IMR-90 (cell line): ENCODE results near the gene TOP3B. TPM values are rescaled to one million over a fixed set of nuclear protein-coding genes. Genes with fewer than 3 reads are reported as not detected.

Experiments used
- ATAC-seq: fragments of 200-7000 bp; cut with Tn5 transposase; 2 replicates; pipeline ENCODE4 v1.9.1; 2020; ENCODE audit warnings: low read depth, mild to moderate bottlenecking, moderate library complexity
- BruUV-seq: library from RNA; stranded (reverse); fragments of 400-500 nt; replicated peaks from 2 replicates; lab custom pipeline; 2021; lab: Mats Ljungman, UMichigan
- CTCF ChIA-PET: fragments of 300-600 bp; formaldehyde crosslinking; extraction: SDS; loops from one replicate; lab custom pipeline; 2021; ENCODE audit warnings: antibody characterized with exemption; lab: Yijun Ruan, JAX
- POLR2A ChIA-PET: fragments of 300-600 bp; sonication (Branson Sonifier 250); formaldehyde crosslinking; loops from one replicate; lab custom pipeline; 2022; ENCODE audit warnings: antibody characterized with exemption; ENCODE audit not compliant: unreplicated experiment; lab: Charles Lee
- DNase-seq: peaks from one replicate; pipeline ENCODE4 v3.0.0; 2013
- H2AFZ ChIP-seq: replicated peaks from 2 replicates; pipeline ENCODE3; 2013; ENCODE audit warnings: low read length, mild to moderate bottlenecking; ENCODE audit not compliant: poor library complexity
- H2AK5ac ChIP-seq: 2 replicates; pipeline ENCODE4 v1.6.1; 2013; ENCODE audit warnings: low read depth, low read length, inconsistent platforms
- H2AK9ac ChIP-seq: replicated peaks from 2 replicates; pipeline ENCODE3; 2013; ENCODE audit warnings: mild to moderate bottlenecking, low read depth, low read length, moderate library complexity; ENCODE audit not compliant: poor library complexity
- H2BK120ac ChIP-seq: 2 replicates; pipeline ENCODE4 v1.6.1; 2013; ENCODE audit warnings: low read depth, low read length, inconsistent platforms
- H2BK15ac ChIP-seq: 3 replicates; pipeline ENCODE4 v1.6.1; 2013; ENCODE audit warnings: low read depth, low read length, inconsistent platforms
- H2BK20ac ChIP-seq: 2 replicates; pipeline ENCODE4 v1.6.1; 2013; ENCODE audit warnings: low read depth, mild to moderate bottlenecking, inconsistent platforms, low read length, moderate library complexity
- H2BK5ac ChIP-seq: 2 replicates; pipeline ENCODE4 v1.6.1; 2013; ENCODE audit warnings: mild to moderate bottlenecking, low read depth, low read length, inconsistent platforms; ENCODE audit not compliant: poor library complexity, severe bottlenecking
- H3K14ac ChIP-seq: replicated peaks from 2 replicates; pipeline ENCODE4 v1.6.1; 2013; ENCODE audit warnings: low read depth, low read length, inconsistent platforms
- H3K18ac ChIP-seq: 2 replicates; pipeline ENCODE4 v1.6.1; 2013; ENCODE audit warnings: low read depth, low read length, control low read depth
- H3K23ac ChIP-seq: 2 replicates; pipeline ENCODE4 v1.6.1; 2013; ENCODE audit warnings: low read depth, low read length, inconsistent platforms
- H3K27ac ChIP-seq: 2 replicates; pipeline ENCODE4 v1.5.1; 2013; ENCODE audit warnings: mild to moderate bottlenecking, control low read depth, low read length; ENCODE audit not compliant: insufficient read depth
- H3K27me3 ChIP-seq: 2 replicates; pipeline ENCODE4 v1.6.1; 2013; ENCODE audit warnings: low read length; ENCODE audit not compliant: control insufficient read depth, insufficient read depth
- H3K36me3 ChIP-seq: 2 replicates; pipeline ENCODE4 v1.6.1; 2013; ENCODE audit warnings: low read length, mixed read lengths; ENCODE audit not compliant: control insufficient read depth, insufficient read depth
- H3K4ac ChIP-seq: 2 replicates; pipeline ENCODE4 v1.6.1; 2013; ENCODE audit warnings: low read depth, low read length, inconsistent platforms
- H3K4me1 ChIP-seq: 2 replicates; pipeline ENCODE4 v1.6.1; 2013; ENCODE audit warnings: low read length, mixed read lengths; ENCODE audit not compliant: control insufficient read depth, insufficient read depth
- H3K4me2 ChIP-seq: 2 replicates; pipeline ENCODE4 v1.6.1; 2013; ENCODE audit warnings: low read depth, mild to moderate bottlenecking, control low read depth, low read length, moderate library complexity
- H3K4me3 ChIP-seq: 2 replicates; pipeline ENCODE4 v1.5.1; 2013; ENCODE audit warnings: low read depth, mild to moderate bottlenecking, control low read depth, low read length, moderate library complexity; ENCODE audit not compliant: insufficient read depth
- H3K56ac ChIP-seq: 2 replicates; pipeline ENCODE4 v1.6.1; 2013; ENCODE audit warnings: low read length, inconsistent platforms; ENCODE audit not compliant: insufficient read depth; ENCODE audit errors: extremely low read depth
- H3K79me1 ChIP-seq, 2 experiments: 2 replicates each; pipeline ENCODE4 v1.6.1; 2013; ENCODE audit warnings: low read length in 2 of 2, inconsistent platforms in 1 of 2, low read depth in 1 of 2
- H3K9ac ChIP-seq: 2 replicates; pipeline ENCODE4 v1.6.1; 2013; ENCODE audit warnings: low read depth, low read length, control low read depth
- H3K9me1 ChIP-seq: 2 replicates; pipeline ENCODE4 v1.6.1; 2013; ENCODE audit warnings: low read length, inconsistent platforms; ENCODE audit not compliant: insufficient read depth
- H3K9me3 ChIP-seq: 2 replicates; pipeline ENCODE4 v1.6.1; 2013; ENCODE audit warnings: low read length; ENCODE audit not compliant: control insufficient read depth, insufficient read depth
- H4K20me1 ChIP-seq: 2 replicates; pipeline ENCODE4 v1.6.1; 2013; ENCODE audit warnings: low read length, inconsistent platforms; ENCODE audit not compliant: insufficient read depth
- H4K5ac ChIP-seq: 2 replicates; pipeline ENCODE4 v1.6.1; 2013; ENCODE audit warnings: mild to moderate bottlenecking, low read depth, low read length, control low read depth
- H4K8ac ChIP-seq, 2 experiments: 2 replicates each; pipeline ENCODE4 v1.6.1; 2013; ENCODE audit warnings: low read depth in 2 of 2, low read length in 2 of 2, control low read depth in 1 of 2, inconsistent platforms in 1 of 2
- H4K91ac ChIP-seq: 2 replicates; pipeline ENCODE4 v1.6.1; 2013; ENCODE audit warnings: low read depth, low read length, inconsistent platforms; ENCODE audit not compliant: insufficient read depth
- BHLHE40 ChIP-seq: fragments of 150-350 bp; IDR thresholded peaks from 2 replicates; pipeline ENCODE4 v1.6.1; 2016; ENCODE audit warnings: mild to moderate bottlenecking, low read depth, low read length
- CEBPB ChIP-seq: IDR thresholded peaks from 2 replicates; pipeline ENCODE4 v1.6.1; 2012; ENCODE audit warnings: low read depth, low read length, improper control_type of control experiment
- CHD1 ChIP-seq: IDR thresholded peaks from 2 replicates; pipeline ENCODE4 v1.6.1; 2012; ENCODE audit warnings: low read depth, low read length, improper control_type of control experiment
- CTCF ChIP-seq: conservative IDR thresholded peaks from 2 replicates; pipeline ENCODE4 v1.5.1; 2012; ENCODE audit warnings: mild to moderate bottlenecking, low read depth, low read length, improper control_type of control experiment
- ELK1 ChIP-seq: fragments of 150-350 bp; IDR thresholded peaks from 2 replicates; pipeline ENCODE4 v1.6.1; 2016; ENCODE audit warnings: low read depth, mild to moderate bottlenecking, low read length, moderate library complexity, borderline replicate concordance
- FOS ChIP-seq: fragments of 150-350 bp; IDR thresholded peaks from 2 replicates; pipeline ENCODE4 v1.6.1; 2016; ENCODE audit warnings: low read depth, low read length
- MAFK ChIP-seq: IDR thresholded peaks from 2 replicates; pipeline ENCODE4 v1.6.1; 2012; ENCODE audit warnings: low read depth, low read length, improper control_type of control experiment
- MAZ ChIP-seq: IDR thresholded peaks from 2 replicates; pipeline ENCODE4 v1.6.1; 2012; ENCODE audit warnings: low read depth, mild to moderate bottlenecking, low read length, improper control_type of control experiment, moderate library complexity, borderline replicate concordance
- MXI1 ChIP-seq: IDR thresholded peaks from 2 replicates; pipeline ENCODE4 v1.6.1; 2012; ENCODE audit warnings: low read depth, mild to moderate bottlenecking, low read length, moderate library complexity, borderline replicate concordance
- NFE2L2 ChIP-seq: fragments of 150-350 bp; IDR thresholded peaks from 2 replicates; pipeline ENCODE4 v1.6.1; 2016; ENCODE audit warnings: low read depth, mild to moderate bottlenecking, low read length
- POLR2A ChIP-seq: IDR thresholded peaks from 2 replicates; pipeline ENCODE4 v1.6.1; 2012; ENCODE audit warnings: mild to moderate bottlenecking, low read depth, low read length
- RAD21 ChIP-seq: IDR thresholded peaks from 2 replicates; pipeline ENCODE4 v1.6.1; 2012; ENCODE audit warnings: low read length, improper control_type of control experiment
- RCOR1 ChIP-seq: IDR thresholded peaks from 2 replicates; pipeline ENCODE4 v1.6.1; 2012; ENCODE audit warnings: mild to moderate bottlenecking, low read length, improper control_type of control experiment; ENCODE audit not compliant: insufficient replicate concordance
- RFX5 ChIP-seq: IDR thresholded peaks from 2 replicates; pipeline ENCODE4 v1.8.0; 2012; ENCODE audit warnings: low read depth, mild to moderate bottlenecking, low read length, moderate library complexity
- SMC3 ChIP-seq: fragments of 150-350 bp; IDR thresholded peaks from 2 replicates; pipeline ENCODE4 v1.6.1; 2016; ENCODE audit warnings: low read depth, mild to moderate bottlenecking, antibody characterized with exemption, low read length, moderate library complexity
- USF2 ChIP-seq: fragments of 150-350 bp; IDR thresholded peaks from 2 replicates; pipeline ENCODE4 v1.6.1; 2017; ENCODE audit warnings: mild to moderate bottlenecking, antibody characterized with exemption, low read length, low read depth
- WGBS, 2 experiments: methylation state at CpG; one replicate each; pipeline versions ENCODE4 v1.1.5 to v1.1.7; 2013; ENCODE audit warnings: missing lambda C conversion rate in 2 of 2; ENCODE audit not compliant: insufficient read length in 1 of 2; ENCODE audit errors: extremely low coverage in 2 of 2; 5-methylcytosine and 5-hydroxymethylcytosine counted together
- dilution Hi-C: fragments of 300-500 bp; cut with HindIII; formaldehyde crosslinking; loops from one replicate; pipeline ENCODE4 v1.14.3; 2018; ENCODE audit warnings: low sequenced_read_pairs; ENCODE audit not compliant: unreplicated experiment
- in situ Hi-C: fragments of 300-500 bp; cut with MboI; formaldehyde crosslinking; loops from 3 replicates; pipeline ENCODE4 v1.14.3; 2019; ENCODE audit warnings: low sequenced_read_pairs, inconsistent platforms, mixed read lengths
- intact Hi-C: fragments of 100-400 bp; cut with micrococcal nuclease; formaldehyde crosslinking; loops from 2 replicates; pipeline ENCODE4 v1.10.0; 2022
- polyA plus RNA-seq, 3 experiments: library from polyadenylated mRNA; depleted of rRNA; stranded (reverse); fragments of >200 nt; gene quantifications; 2 replicates each; pipeline ENCODE4 v1.2.3, GENCODE V29; 2012; ENCODE audit warnings: low replicate concordance in 1 of 3
- total RNA-seq: library from RNA; depleted of rRNA; stranded (reverse); fragments of >200 nt; gene quantifications from 2 replicates; pipeline ENCODE4 v1.2.3, GENCODE V29; 2012

Gene TOP3B
- total and polyA plus RNA-seq, 2 of the 4 experiments (the other 2 are of a cell fraction) = 23.0 to 23.5 TPM

GRCh38 chr22:21970037-21970799 is 12.4 kb downstream of the TOP3B start:
- intact Hi-C loops = no loop called here
- no peaks in the 10 kb centered on the region for H3K9me1 ChIP-seq
- CTCF ChIA-PET = no interaction called here
- no peak overlapping the region for H3K9ac ChIP-seq
- WGBS, 2 experiments = 87 to 100% methylated on average over 2 to 3 of the region's 19 CpGs
- no peak overlapping the region for H2AK5ac ChIP-seq
- POLR2A ChIA-PET = no interaction called here
- TF ChIP-seq CEBPB = no peak
- TF ChIP-seq POLR2A = no peak
- TF ChIP-seq SMC3 = no peak
- TF ChIP-seq ELK1 = no peak
- TF ChIP-seq FOS = no peak
- no peak for TF ChIP-seq NFE2L2
- no peak for TF ChIP-seq RCOR1
- TF ChIP-seq MXI1 = no peak
- no peak for TF ChIP-seq RFX5
- no peak for TF ChIP-seq MAFK
- TF ChIP-seq USF2 = no peak
- no peak for TF ChIP-seq CHD1
- TF ChIP-seq BHLHE40 = no peak
- no peak for TF ChIP-seq CTCF
- no peak for TF ChIP-seq RAD21
- no peak for TF ChIP-seq MAZ
- H2BK20ac ChIP-seq = no peak overlapping the region
- H3K36me3 ChIP-seq = peaks cover 84% of the 10 kb centered on the region
- no peak overlapping the region for H3K23ac ChIP-seq
- H3K27ac ChIP-seq = no peak overlapping the region
- H3K56ac ChIP-seq = no peak overlapping the region
- no peak overlapping the region for H3K18ac ChIP-seq
- no peak overlapping the region for H4K5ac ChIP-seq
- no peak overlapping the region for H3K4me3 ChIP-seq
- ATAC-seq (no peak), DNase-seq (no peak)
- H2BK15ac ChIP-seq = no peak overlapping the region
- no peaks in the 10 kb centered on the region for H3K9me3 ChIP-seq
- dilution Hi-C loops = no loop called here
- H2BK120ac ChIP-seq = no peak overlapping the region
- no peak overlapping the region for H2AFZ ChIP-seq
- H4K8ac ChIP-seq = no peak overlapping the region
- H4K91ac ChIP-seq = no peak overlapping the region
- no TSS peak for BruUV-seq
- no peak overlapping the region for H3K4me2 ChIP-seq
- no peak overlapping the region for H3K4ac ChIP-seq
- no peak overlapping the region for H2BK5ac ChIP-seq
- H4K20me1 ChIP-seq = 0 out of 2 replicates have a peak, but pooled peaks cover 14% of the 10 kb centered on the region
- in situ Hi-C loops = no loop called here
- H3K27me3 ChIP-seq = no peaks in the 10 kb centered on the region
- H3K14ac ChIP-seq = no peak overlapping the region
- H3K79me1 ChIP-seq = peaks cover 11 to 24% of the 10 kb centered on the region in 2 experiments
- no peak overlapping the region for H2AK9ac ChIP-seq
- H3K4me1 ChIP-seq = no peaks in the 10 kb centered on the region
